ENCODE measurements around the gene NOTCH2. TPM values are rescaled to one million over a fixed set of nuclear protein-coding genes. Genes with fewer than 3 reads are reported as not detected.

The NOTCH2 gene
- total and polyA plus RNA-seq, 3 experiments from 2014 or later, result 24.7 to 53.9 (median 47.1) TPM

DNA sequence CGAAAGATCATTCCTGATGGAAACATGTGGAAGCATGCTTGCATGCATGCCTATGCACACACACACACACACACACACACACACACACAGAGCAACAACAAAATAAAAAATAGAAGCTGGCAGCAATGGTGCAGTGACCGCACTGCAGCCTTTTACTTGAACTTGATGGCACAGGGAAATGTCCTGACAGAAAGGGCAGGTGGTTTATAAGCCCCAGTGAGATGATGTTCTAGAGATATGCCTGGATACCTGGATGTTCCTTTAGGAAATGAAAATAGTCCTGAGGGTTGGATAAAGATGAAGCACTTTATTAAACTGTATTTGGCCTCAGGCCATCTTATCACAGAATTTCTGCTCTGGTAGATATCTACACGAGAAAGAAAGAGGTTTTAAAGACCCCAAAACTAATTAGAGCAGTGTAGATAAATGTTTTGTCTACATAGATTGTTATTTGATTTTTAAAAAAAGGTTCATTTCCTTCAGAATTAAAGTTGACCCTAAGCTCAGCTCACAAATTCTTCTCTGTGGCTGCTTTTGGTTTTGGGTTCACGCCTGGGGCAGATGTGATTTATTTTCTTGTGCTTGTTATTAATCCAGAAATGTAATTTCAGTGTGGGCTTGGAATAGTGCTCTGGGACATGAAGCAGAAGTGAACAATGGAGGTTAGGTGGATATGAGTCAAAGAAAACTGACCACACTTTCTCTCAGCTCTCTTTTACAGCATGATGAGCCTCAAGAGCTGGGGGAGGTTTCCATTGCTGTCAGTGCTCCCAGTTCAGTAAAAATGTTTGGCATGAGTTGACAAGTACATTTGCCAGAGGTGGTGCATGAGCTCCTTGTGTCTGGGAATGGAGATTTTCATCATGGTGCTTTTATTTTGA, 196.1 kb downstream of the NOTCH2 start:
- Histone ChIP-seq H3K9me3 (ENCODE audit: low read length) (no peaks in the 10 kb centered on the region), H3K27ac (ENCODE audit: low read depth, low read length) (no peak overlapping the region), H3K4me1 (ENCODE audit: insufficient read depth, low read length) (no peaks in the 10 kb centered on the region), H3K27me3 (ENCODE audit: insufficient read depth, low read length, poor library complexity, severe bottlenecking) (no peaks in the 10 kb centered on the region), H3K4me3 (ENCODE audit: low read length) (no peak overlapping the region), H3K36me3 (ENCODE audit: insufficient read depth, low read length) (no peaks in the 10 kb centered on the region)
- Mint-ChIP-seq H3K36me3 (no peaks in the 10 kb centered on the region), H3K27me3 (peaks cover 16 to 46% of the 10 kb centered on the region in 2 donors), H3K9me3 (no peaks in the 10 kb centered on the region), H3K4me3 (no peak overlapping the region), H3K27ac (no peak overlapping the region), H3K4me1 (no peaks in the 10 kb centered on the region)
- no peak for DNase-seq
- ChIA-PET POLR2A (no interaction called here), CTCF (interaction anchor here (1.0 to 1.6 kb wide), 2 partner anchors 24 to 65 kb away, joined by 3 read pairs; no protein-coding TSS in a partner anchor)

DNA sequence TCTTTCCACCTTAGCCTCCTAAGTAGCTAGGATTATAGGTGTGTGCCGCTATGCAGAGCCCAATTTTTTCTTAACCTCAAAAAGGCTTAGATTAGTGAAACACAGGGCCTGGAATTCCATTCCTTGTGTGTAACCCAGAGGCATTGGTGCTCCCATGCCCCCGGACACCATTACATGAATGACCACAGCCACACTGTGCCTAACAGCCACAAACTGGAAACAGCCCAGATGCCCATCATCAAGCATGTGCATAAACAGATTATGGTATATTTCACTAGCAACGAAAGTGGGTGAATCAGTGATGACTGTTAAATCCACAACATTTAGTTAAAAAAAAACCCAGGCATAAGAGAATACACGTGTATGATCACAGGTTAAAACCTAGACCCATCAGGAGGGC, 197.6 kb downstream of the NOTCH2 start:
- Mint-ChIP-seq H3K27me3 (peaks cover 16 to 43% of the 10 kb centered on the region in 2 donors), H3K9me3 (no peaks in the 10 kb centered on the region), H3K4me3 (no peak overlapping the region), H3K27ac (no peak overlapping the region), H3K36me3 (no peaks in the 10 kb centered on the region), H3K4me1 (no peaks in the 10 kb centered on the region)
- Histone ChIP-seq H3K4me1 (ENCODE audit: insufficient read depth, low read length) (no peaks in the 10 kb centered on the region), H3K36me3 (ENCODE audit: insufficient read depth, low read length) (no peaks in the 10 kb centered on the region), H3K27me3 (ENCODE audit: insufficient read depth, low read length, poor library complexity, severe bottlenecking) (no peaks in the 10 kb centered on the region), H3K4me3 (ENCODE audit: low read length) (no peak overlapping the region), H3K9me3 (ENCODE audit: low read length) (no peaks in the 10 kb centered on the region), H3K27ac (ENCODE audit: low read depth, low read length) (no peak overlapping the region)
- CTCF ChIA-PET, result interaction anchor here (1.5 kb wide), 1 partner anchor 12 kb away, joined by 5 read pairs; no protein-coding TSS in a partner anchor
- POLR2A ChIA-PET, result no interaction called here
- DNase-seq, result no peak

DNA sequence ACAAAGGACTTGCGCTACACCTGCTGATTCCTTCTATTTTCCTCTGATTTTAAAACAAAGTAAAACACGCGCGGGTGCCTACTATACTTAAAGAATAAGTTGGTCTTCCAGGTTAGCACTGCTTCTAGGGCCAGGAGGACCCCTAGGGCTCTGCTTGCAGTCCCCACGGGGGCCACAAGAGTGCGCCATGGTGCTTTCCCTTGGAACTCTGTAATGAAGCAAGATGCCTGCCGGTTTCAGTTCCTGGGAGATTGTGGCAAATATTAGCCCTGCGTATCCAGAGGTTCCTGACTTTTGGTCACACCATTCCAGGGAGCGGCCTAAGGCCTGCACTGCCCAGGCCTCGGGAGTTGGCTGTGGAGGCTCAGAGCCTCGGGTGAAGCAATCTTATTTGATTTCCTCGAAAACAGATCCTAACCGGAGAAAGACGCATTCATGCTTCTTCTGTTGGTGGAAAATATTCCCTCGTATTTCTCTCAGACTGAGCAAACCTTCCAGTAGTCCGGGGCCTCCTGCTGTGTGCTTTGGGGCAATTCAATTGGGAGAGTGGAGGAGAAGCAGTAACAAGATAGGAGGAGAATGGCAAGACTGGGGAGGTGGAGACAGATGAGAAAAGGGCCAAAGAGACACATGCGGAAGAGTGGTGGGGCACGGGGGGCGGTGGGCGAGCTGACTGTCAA, 198.4 kb downstream of the NOTCH2 start:
- Mint-ChIP-seq H3K27ac (peak overlapping the region in 1 of 8 donors; percentile 17), H3K9me3 (no peaks in the 10 kb centered on the region), H3K36me3 (no peaks in the 10 kb centered on the region), H3K4me3 (no peak overlapping the region), H3K4me1 (no peaks in the 10 kb centered on the region), H3K27me3 (peaks cover 17 to 46% of the 10 kb centered on the region in 2 donors)
- peak; percentile 5 to 60 (median 23) for DNase-seq
- ChIA-PET CTCF (interaction anchor here (1.5 kb wide), 1 partner anchor 13 kb away, joined by 5 read pairs; no protein-coding TSS in a partner anchor), POLR2A (no interaction called here)
- H3K27me3 ChIP-seq (ENCODE audit: insufficient read depth, low read length, poor library complexity, severe bottlenecking), result no peaks in the 10 kb centered on the region
- no peaks in the 10 kb centered on the region for H3K9me3 ChIP-seq (ENCODE audit: low read length)
- no peak overlapping the region for H3K27ac ChIP-seq (ENCODE audit: low read depth, low read length)
- no peaks in the 10 kb centered on the region for H3K4me1 ChIP-seq (ENCODE audit: insufficient read depth, low read length)
- no peak overlapping the region for H3K4me3 ChIP-seq (ENCODE audit: low read length)
- H3K36me3 ChIP-seq (ENCODE audit: insufficient read depth, low read length), result no peaks in the 10 kb centered on the region

DNA sequence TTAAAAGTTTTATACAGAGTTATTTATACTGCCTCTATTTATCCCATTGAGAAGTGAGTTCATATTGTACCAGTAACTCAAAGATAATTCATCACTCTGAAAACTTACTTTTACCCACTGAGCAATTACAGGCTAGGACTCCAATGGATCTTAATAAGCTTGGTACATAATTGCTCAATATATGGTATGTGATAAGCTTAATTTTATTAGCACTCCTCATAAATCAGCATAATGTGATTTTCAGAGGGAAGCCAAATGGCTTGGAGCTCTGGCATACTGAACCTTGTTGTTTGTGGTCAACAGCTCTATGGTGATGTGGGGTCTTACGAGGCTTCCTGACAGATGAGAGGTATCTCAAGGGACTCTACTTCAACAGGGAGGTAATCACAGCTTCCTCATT, 199.5 kb downstream of the NOTCH2 start:
- H3K4me1 ChIP-seq (ENCODE audit: insufficient read depth, low read length), result no peaks in the 10 kb centered on the region
- Mint-ChIP-seq H3K27me3 (peaks cover 20 to 52% of the 10 kb centered on the region in 2 donors), H3K36me3 (no peaks in the 10 kb centered on the region), H3K4me3 (no peak overlapping the region), H3K9me3 (no peaks in the 10 kb centered on the region), H3K27ac (no peak overlapping the region), H3K4me1 (no peaks in the 10 kb centered on the region)
- no peaks in the 10 kb centered on the region for H3K9me3 ChIP-seq (ENCODE audit: low read length)
- no peak overlapping the region for H3K27ac ChIP-seq (ENCODE audit: low read depth, low read length)
- no peaks in the 10 kb centered on the region for H3K27me3 ChIP-seq (ENCODE audit: insufficient read depth, low read length, poor library complexity, severe bottlenecking)
- DNase-seq, result no peak
- H3K36me3 ChIP-seq (ENCODE audit: insufficient read depth, low read length), result no peaks in the 10 kb centered on the region
- CTCF ChIA-PET, result no interaction called here
- no peak overlapping the region for H3K4me3 ChIP-seq (ENCODE audit: low read length)
- POLR2A ChIA-PET, result no interaction called here

DNA sequence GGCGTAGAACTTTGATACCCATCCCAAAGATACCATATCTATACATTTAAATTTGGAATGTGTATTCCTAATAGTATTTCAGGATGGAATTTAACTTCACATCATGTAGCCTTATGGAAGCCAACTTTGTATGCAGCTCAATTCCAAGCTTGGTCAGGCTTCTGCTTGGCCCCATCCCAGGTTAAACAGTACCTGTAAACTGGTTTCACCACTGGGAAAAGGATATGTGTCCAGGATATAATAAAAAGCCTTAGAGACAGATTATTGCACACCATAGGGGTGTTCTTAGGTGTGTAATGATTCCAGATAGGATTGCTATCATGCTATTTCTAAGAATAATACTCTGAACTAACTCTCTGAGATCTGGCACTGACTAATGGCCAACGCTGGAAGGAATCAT, 201.3 kb downstream of the NOTCH2 start:
- H3K36me3 Mint-ChIP-seq, result no peaks in the 10 kb centered on the region
- no peaks in the 10 kb centered on the region for H3K27me3 ChIP-seq (ENCODE audit: insufficient read depth, low read length, poor library complexity, severe bottlenecking)
- peaks cover 18 to 42% of the 10 kb centered on the region in 2 donors for H3K27me3 Mint-ChIP-seq
- no peaks in the 10 kb centered on the region for H3K9me3 ChIP-seq (ENCODE audit: low read length)
- H3K4me3 ChIP-seq (ENCODE audit: low read length), result no peak overlapping the region
- no peaks in the 10 kb centered on the region for H3K9me3 Mint-ChIP-seq
- CTCF ChIA-PET, result no interaction called here
- no peak overlapping the region for H3K27ac ChIP-seq (ENCODE audit: low read depth, low read length)
- POLR2A ChIA-PET, result no interaction called here
- no peaks in the 10 kb centered on the region for H3K4me1 ChIP-seq (ENCODE audit: insufficient read depth, low read length)
- no peaks in the 10 kb centered on the region for H3K36me3 ChIP-seq (ENCODE audit: insufficient read depth, low read length)
- no peak overlapping the region for H3K4me3 Mint-ChIP-seq
- DNase-seq, result no peak
- no peak overlapping the region for H3K27ac Mint-ChIP-seq
- H3K4me1 Mint-ChIP-seq, result no peaks in the 10 kb centered on the region

DNA sequence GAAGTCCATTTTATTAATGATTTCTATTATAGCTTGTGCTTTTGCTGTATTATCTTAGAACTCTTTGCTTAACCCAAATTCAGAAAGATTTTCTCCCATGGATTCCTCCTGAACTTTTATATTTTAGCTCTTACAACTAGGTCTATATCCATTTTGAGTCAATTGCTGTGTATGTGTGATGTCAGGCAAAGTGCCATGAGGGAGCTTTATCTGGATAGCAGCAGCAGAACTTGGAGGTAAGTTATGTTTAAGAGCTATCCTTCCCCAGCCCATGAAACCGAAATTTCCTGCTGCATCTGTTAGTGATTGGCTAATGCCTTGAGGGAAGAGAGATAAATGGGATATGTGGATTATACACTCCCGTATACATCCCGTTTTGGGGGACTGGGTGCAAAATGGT, 203.0 kb downstream of the NOTCH2 start:
- H3K27ac Mint-ChIP-seq, result no peak overlapping the region
- no peak overlapping the region for H3K4me3 Mint-ChIP-seq
- ChIA-PET POLR2A (no interaction called here), CTCF (no interaction called here)
- H3K27me3 Mint-ChIP-seq, result peaks cover 18 to 44% of the 10 kb centered on the region in 2 donors
- H3K36me3 Mint-ChIP-seq, result no peaks in the 10 kb centered on the region
- Histone ChIP-seq H3K4me1 (ENCODE audit: insufficient read depth, low read length) (no peaks in the 10 kb centered on the region), H3K36me3 (ENCODE audit: insufficient read depth, low read length) (no peaks in the 10 kb centered on the region), H3K9me3 (ENCODE audit: low read length) (no peaks in the 10 kb centered on the region), H3K4me3 (ENCODE audit: low read length) (no peak overlapping the region), H3K27me3 (ENCODE audit: insufficient read depth, low read length, poor library complexity, severe bottlenecking) (no peaks in the 10 kb centered on the region), H3K27ac (ENCODE audit: low read depth, low read length) (no peak overlapping the region)
- no peaks in the 10 kb centered on the region for H3K4me1 Mint-ChIP-seq
- no peaks in the 10 kb centered on the region for H3K9me3 Mint-ChIP-seq
- no peak for DNase-seq

DNA sequence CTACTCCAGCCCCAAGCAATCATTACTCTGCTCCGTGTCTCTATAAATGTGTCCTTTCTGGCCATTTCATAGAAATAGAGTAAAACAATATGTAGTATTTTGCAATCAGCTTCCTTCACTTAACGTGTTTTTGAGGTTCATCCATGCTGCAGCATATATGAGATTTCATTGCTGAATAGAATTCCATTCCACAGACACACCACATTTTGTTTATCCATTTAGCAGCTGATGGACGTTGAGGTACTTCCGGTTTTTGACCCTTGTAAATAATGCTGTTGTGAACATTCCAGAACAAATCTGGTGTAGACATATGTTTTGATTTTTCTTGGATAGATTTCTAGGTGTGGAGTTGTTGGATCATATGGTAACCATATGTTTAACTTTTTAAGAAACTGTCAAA, 203.8 kb downstream of the NOTCH2 start:
- ChIA-PET POLR2A (no interaction called here), CTCF (no interaction called here)
- no peak overlapping the region for H3K4me3 ChIP-seq (ENCODE audit: low read length)

DNA sequence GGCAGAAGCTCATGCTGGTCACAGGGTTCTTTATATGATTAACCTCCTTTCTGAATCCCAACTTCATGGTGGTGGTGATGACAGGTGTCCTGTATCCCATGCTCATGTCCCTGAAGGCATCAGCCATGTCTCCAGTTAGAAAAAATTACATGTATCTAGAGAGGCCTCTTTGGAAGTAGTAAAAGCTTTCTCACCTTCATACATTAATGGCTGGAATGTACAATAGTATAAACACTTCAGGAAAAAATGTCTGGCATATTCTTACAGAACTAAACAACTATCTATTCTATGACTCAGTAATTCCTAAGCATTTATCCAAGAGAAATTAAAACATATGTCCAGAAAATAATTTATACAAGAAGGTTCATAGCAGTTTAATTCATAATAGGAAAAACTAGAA, 207.2 kb downstream of the NOTCH2 start:
- H3K4me1 Mint-ChIP-seq, result peaks cover 0 to 5% (median 3%) of the 10 kb centered on the region in 3 donors
- no peaks in the 10 kb centered on the region for H3K9me3 Mint-ChIP-seq
- H3K27ac Mint-ChIP-seq, result no peak overlapping the region

More for the DNA sequence above, 203.8 kb downstream of the NOTCH2 start:
- Mint-ChIP-seq H3K9me3 (no peaks in the 10 kb centered on the region), H3K27me3 (peaks cover 11 to 42% of the 10 kb centered on the region in 2 donors), H3K27ac (peak overlapping the region in 1 of 8 donors; percentile 34), H3K4me1 (no peaks in the 10 kb centered on the region), H3K4me3 (no peak overlapping the region), H3K36me3 (no peaks in the 10 kb centered on the region)
- H3K4me1 ChIP-seq (ENCODE audit: insufficient read depth, low read length), result no peaks in the 10 kb centered on the region
- H3K9me3 ChIP-seq (ENCODE audit: low read length), result no peaks in the 10 kb centered on the region
- H3K36me3 ChIP-seq (ENCODE audit: insufficient read depth, low read length), result no peaks in the 10 kb centered on the region
- DNase-seq, result no peak
- no peaks in the 10 kb centered on the region for H3K27me3 ChIP-seq (ENCODE audit: insufficient read depth, low read length, poor library complexity, severe bottlenecking)
- H3K27ac ChIP-seq (ENCODE audit: low read depth, low read length), result no peak overlapping the region

More for the DNA sequence above, 207.2 kb downstream of the NOTCH2 start:
- Histone ChIP-seq H3K27ac (ENCODE audit: low read depth, low read length) (no peak overlapping the region), H3K36me3 (ENCODE audit: insufficient read depth, low read length) (no peaks in the 10 kb centered on the region), H3K9me3 (ENCODE audit: low read length) (no peaks in the 10 kb centered on the region), H3K4me3 (ENCODE audit: low read length) (no peak overlapping the region), H3K4me1 (ENCODE audit: insufficient read depth, low read length) (no peaks in the 10 kb centered on the region), H3K27me3 (ENCODE audit: insufficient read depth, low read length, poor library complexity, severe bottlenecking) (no peaks in the 10 kb centered on the region)
- no peak overlapping the region for H3K4me3 Mint-ChIP-seq
- no peaks in the 10 kb centered on the region for H3K36me3 Mint-ChIP-seq
- CTCF ChIA-PET, result no interaction called here
- no peak for DNase-seq
- POLR2A ChIA-PET, result no interaction called here
- peaks cover 16 to 52% of the 10 kb centered on the region in 2 donors for H3K27me3 Mint-ChIP-seq

Measured in CD8-positive, alpha-beta memory T cell (primary cell).